GM12872 (cell line): ENCODE results near the gene HNF1A.

Experiments used
- TF ChIP-seq, protein P1 (sequence below): IDR thresholded peaks from 3 replicates; pipeline ENCODE4 v1.5.1; 2011; ENCODE audit warnings: low read depth, mild to moderate bottlenecking, low read length, moderate library complexity; ENCODE audit not compliant: insufficient read depth

Gene HNF1A

DNA sequence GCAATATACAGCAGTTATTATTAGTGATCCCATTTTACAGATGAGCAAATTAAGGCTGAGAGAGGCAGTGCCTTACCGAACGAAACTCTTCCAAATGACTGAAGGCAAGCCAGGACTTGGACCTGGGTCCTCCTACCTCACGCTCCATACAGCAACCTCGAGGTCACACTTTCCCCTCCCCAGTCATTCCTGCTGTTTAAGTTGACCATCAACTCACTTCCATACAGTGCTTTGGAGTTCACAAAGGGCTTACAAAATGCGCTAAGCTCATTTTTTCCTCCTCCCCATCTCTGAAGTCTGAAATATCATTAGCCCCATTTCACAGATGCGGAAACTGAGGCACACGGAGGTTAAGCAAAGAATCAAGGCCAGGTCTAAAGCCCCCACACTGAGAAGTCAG lies 4.3 kb downstream of the HNF1A start:
- TF ChIP-seq, protein P1, sequence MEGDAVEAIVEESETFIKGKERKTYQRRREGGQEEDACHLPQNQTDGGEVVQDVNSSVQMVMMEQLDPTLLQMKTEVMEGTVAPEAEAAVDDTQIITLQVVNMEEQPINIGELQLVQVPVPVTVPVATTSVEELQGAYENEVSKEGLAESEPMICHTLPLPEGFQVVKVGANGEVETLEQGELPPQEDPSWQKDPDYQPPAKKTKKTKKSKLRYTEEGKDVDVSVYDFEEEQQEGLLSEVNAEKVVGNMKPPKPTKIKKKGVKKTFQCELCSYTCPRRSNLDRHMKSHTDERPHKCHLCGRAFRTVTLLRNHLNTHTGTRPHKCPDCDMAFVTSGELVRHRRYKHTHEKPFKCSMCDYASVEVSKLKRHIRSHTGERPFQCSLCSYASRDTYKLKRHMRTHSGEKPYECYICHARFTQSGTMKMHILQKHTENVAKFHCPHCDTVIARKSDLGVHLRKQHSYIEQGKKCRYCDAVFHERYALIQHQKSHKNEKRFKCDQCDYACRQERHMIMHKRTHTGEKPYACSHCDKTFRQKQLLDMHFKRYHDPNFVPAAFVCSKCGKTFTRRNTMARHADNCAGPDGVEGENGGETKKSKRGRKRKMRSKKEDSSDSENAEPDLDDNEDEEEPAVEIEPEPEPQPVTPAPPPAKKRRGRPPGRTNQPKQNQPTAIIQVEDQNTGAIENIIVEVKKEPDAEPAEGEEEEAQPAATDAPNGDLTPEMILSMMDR = no peak

DNA sequence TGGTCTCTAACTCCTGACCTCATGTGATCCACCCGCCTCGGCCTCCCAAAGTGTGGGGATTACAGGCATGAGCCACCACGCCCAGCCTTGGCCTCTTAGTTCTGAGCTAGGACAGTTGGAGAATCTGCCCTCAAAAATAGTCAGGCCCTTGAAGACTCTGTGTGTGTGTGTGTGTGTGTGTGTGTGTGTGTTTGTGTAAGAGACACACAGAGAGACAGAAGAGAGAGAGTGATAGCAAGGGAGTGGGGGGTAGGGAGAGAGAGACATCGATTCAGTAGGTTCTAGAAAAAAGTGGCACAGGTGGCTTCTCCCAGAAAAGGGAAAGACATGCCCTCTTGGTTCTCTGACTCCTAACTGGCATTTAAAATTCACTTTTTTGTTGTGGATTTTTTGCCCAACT lies 5.4 kb downstream of the HNF1A start:
- TF ChIP-seq, protein P1 = no peak

DNA sequence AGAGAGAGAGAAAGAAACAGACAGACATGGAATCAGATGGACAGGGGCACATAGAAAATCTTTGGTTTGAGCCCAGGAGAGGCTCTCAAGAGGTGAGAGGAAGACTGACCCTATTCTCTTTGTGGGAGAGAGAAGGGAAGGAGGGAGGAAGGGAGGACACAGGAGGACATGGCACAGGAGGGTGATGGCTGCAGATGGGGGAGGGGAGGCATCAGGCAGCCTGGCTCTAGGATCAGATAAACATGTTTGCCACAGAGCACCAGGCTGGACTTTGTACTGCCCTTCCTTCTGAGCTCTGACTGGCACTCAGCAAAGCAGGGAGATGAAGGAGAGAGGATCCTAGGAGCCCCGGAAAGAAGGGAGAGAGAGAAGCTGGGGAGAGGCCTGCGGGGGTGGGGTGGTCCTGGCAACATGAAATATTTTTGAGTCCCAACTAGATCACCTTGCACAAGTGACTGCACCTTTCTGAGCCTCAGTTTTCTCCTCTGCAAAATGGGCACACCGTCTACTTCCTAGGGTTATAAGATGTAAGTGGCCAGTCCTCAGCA lies 6.1 kb downstream of the HNF1A start:
- TF ChIP-seq, protein P1 = no peak

DNA sequence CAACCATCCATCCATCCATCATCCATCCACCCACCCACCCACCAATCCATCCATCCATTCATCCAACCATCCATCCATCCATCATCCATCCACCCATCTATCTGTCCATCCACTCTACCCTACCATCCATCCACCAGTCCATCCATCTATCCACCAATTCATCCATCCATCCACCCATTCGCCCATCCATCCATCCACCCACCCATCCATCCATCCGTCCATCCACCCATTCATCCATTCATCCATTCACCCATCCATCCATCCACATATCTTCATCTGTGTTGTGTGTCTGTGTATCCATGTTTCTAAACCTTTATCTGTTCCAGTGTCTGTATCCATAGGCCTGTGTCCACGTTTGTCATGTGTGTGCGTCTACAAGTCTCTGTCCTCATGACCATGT lies 9.9 kb downstream of the HNF1A start:
- TF ChIP-seq, protein P1 = no peak

DNA sequence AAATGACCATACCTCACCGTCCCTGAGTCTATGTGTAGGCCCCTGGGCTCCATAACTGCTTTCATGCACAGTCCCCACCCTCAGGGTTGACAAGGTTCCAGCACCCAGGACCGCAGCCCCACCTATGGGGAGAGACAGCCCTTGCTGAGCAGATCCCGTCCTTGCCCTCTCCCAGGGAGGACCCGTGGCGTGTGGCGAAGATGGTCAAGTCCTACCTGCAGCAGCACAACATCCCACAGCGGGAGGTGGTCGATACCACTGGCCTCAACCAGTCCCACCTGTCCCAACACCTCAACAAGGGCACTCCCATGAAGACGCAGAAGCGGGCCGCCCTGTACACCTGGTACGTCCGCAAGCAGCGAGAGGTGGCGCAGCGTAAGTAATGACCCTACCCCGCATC lies 10.3 kb downstream of the HNF1A start:
- TF ChIP-seq, protein P1 = no peak

DNA sequence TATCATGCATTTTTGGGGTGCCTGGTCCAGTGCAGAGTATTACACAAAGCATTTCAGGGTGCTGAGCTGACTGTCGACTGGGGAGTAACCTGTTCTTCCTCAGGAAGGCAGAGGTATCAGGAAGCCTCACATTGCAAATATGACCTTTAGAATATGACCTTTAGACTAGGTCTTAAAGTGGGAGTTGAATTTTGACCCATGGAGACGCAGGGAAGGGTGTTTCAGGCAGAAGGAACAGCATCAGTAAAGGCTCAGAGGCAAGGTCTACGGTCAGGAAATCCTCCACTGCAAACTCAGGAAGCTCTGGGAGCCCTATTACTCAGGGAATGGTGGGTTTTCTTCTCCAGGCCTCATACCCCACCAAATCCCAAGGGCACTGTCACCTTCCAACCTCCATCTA lies 11.3 kb downstream of the HNF1A start:
- TF ChIP-seq, protein P1 = no peak

DNA sequence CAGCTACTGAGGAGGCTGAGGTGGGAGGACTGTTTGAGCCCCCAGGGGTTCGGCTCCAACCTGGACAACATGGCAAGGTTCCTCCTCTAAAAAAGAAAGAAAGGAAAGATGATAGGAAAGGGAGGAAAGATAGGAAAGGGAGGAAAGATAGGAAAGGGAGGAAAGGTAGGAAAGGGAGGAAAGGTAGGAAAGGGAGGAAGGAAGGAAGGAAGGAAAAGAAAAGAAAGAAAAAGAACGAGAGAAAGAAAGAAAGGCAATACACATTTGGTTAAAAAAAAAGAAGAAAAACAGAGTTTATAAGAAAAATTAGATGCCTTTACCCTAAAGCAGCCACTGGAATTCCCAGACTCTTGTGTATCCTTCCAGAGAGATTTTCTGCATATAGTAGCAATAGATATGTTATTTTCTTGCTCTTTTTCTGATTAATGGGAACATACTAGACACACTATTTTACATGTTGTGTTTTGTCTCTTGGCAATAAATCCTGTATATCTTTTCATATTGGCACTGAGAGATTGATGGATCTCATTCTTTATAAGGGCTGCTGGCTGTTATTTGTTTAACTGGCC lies 12.2 kb downstream of the HNF1A start:
- TF ChIP-seq, protein P1 = no peak
